OCI-LY7 (cell line): ENCODE measurements around the gene MSL3B.

ENCODE experiments used
- BruUV-seq: library from RNA; stranded (reverse); fragments of 400-500 nt; replicated peaks from 2 replicates; lab custom pipeline; 2021; lab: Mats Ljungman, UMichigan
- CTCF ChIA-PET: fragments of 300-600 bp; sonication (Branson Sonifier 250); formaldehyde crosslinking; loops from one replicate; lab custom pipeline; 2022; ENCODE audit warnings: antibody characterized with exemption; ENCODE audit not compliant: unreplicated experiment; lab: Charles Lee
- POLR2A ChIA-PET: fragments of 300-600 bp; sonication (Branson Sonifier 250); formaldehyde crosslinking; loops from one replicate; lab custom pipeline; 2022; ENCODE audit warnings: antibody characterized with exemption; lab: Charles Lee
- DNase-seq: peaks from one replicate; pipeline ENCODE4 v3.0.0-alpha.2; 2015; ENCODE audit warnings: low spot score
- H2AFZ ChIP-seq: fragments of 200-600 bp; sonication (generic), shearing (Covaris generic); 2 replicates; pipeline ENCODE4 v1.6.1; 2014; ENCODE audit warnings: mild to moderate bottlenecking, antibody characterized with exemption, low read length, moderate library complexity
- H3K27ac ChIP-seq: fragments of 200-600 bp; sonication (generic); 2 replicates; pipeline ENCODE4 v1.5.1; 2014; ENCODE audit warnings: mixed run types, low read depth, mild to moderate bottlenecking, moderate library complexity, low read length, inconsistent platforms; ENCODE audit not compliant: poor library complexity, severe bottlenecking
- H3K36me3 ChIP-seq: fragments of 200-600 bp; sonication (generic); 2 replicates; pipeline ENCODE4 v1.6.1; 2014; ENCODE audit warnings: mild to moderate bottlenecking, antibody characterized with exemption, low read length, moderate library complexity, mixed read lengths; ENCODE audit not compliant: insufficient read depth
- H3K4me1 ChIP-seq: fragments of 200-600 bp; sonication (generic); 2 replicates; pipeline ENCODE4 v1.5.1; 2014; ENCODE audit warnings: mild to moderate bottlenecking, low read length; ENCODE audit not compliant: insufficient read depth, poor library complexity, severe bottlenecking
- H3K4me2 ChIP-seq: fragments of 200-600 bp; sonication (generic); 2 replicates; pipeline ENCODE4 v1.6.1; 2014; ENCODE audit warnings: mild to moderate bottlenecking, low read length
- H3K4me3 ChIP-seq: fragments of 200-600 bp; sonication (generic); 2 replicates; pipeline ENCODE4 v1.5.1; 2014; ENCODE audit warnings: mild to moderate bottlenecking, low read depth, low read length; ENCODE audit not compliant: poor library complexity, severe bottlenecking
- H3K79me2 ChIP-seq: fragments of 200-600 bp; sonication (generic); 2 replicates; pipeline ENCODE4 v1.6.1; 2016; ENCODE audit warnings: low read depth, mild to moderate bottlenecking, low read length, moderate library complexity, mixed read lengths; ENCODE audit not compliant: insufficient read depth
- H3K9me2 ChIP-seq: fragments of 200-600 bp; sonication (generic); 2 replicates; pipeline ENCODE4 v1.6.1; 2016; ENCODE audit warnings: mild to moderate bottlenecking, low read length, mixed read lengths; ENCODE audit not compliant: insufficient read depth
- H3K9me3 ChIP-seq: fragments of 200-600 bp; sonication (generic); 2 replicates; pipeline ENCODE4 v1.6.1; 2014; ENCODE audit warnings: mild to moderate bottlenecking, mixed run types, low read length, mixed read lengths
- H4K20me1 ChIP-seq: fragments of 200-600 bp; sonication (generic); 2 replicates; pipeline ENCODE4 v1.6.1; 2014; ENCODE audit warnings: mild to moderate bottlenecking, antibody characterized with exemption, low read length, moderate library complexity, mixed read lengths; ENCODE audit not compliant: insufficient read depth
- EZH2phosphoT487 ChIP-seq: fragments of 200-600 bp; sonication (generic); IDR thresholded peaks from 2 replicates; pipeline ENCODE4 v1.6.1; 2018; ENCODE audit warnings: low read depth, borderline replicate concordance, mild to moderate bottlenecking, mixed run types, antibody characterized with exemption, low read length, moderate library complexity, mixed read lengths
- intact Hi-C: fragments of 100-400 bp; cut with micrococcal nuclease; formaldehyde crosslinking; loops from one replicate; pipeline ENCODE4 v1.10.0; 2022; ENCODE audit not compliant: unreplicated experiment
- TF ChIP-seq, protein P1 (sequence below): fragments of 200-600 bp; sonication (generic); conservative IDR thresholded peaks from 2 replicates; pipeline ENCODE4 v1.5.1; 2014; ENCODE audit warnings: mild to moderate bottlenecking, antibody characterized with exemption, low read length, moderate library complexity, mixed read lengths

MSL3B gene

DNA sequence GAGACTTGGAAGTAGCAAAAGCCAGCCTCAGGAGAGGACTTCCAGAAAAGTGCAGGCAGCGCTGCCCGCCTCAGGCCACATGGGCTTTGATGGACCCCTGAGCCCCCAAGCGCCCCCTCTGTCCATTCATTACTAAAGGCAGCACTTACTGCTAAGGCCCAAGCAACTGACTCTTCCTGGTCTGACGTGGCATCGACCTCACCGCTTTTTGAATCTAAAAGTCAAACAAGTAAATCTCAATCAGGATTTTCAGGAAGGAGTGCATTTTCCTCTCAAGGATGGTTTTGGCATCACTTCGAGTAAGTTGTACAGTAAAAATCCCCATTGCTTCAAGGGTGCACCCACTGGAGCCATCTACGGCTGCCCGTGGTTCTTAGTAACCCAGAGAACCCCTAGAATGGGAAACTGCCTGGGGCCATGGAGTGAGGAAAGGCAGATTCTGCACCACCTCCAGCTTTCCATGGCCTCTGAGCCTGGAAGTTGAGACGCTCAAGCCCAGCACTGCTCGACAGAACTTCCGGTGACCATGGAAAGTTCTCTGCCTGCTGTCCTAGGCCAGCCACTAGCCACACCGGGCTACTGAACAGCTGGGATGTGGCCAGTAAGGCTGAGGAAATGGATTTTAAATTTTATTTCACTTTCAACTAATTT lies 20.8 kb downstream of the MSL3B start:
- no peak for TF ChIP-seq EZH2phosphoT487
- no peak overlapping the region for H3K4me2 ChIP-seq
- no peak overlapping the region for H2AFZ ChIP-seq
- ChIA-PET POLR2A (no interaction called here), CTCF (no interaction called here)
- no peaks in the 10 kb centered on the region for H3K9me2 ChIP-seq
- DNase-seq, result no peak
- no peak overlapping the region for H3K27ac ChIP-seq
- intact Hi-C loops, result no loop called here
- peaks cover 22% of the 10 kb centered on the region for H4K20me1 ChIP-seq
- no peaks in the 10 kb centered on the region for H3K9me3 ChIP-seq
- peaks cover 100% of the 10 kb centered on the region for H3K36me3 ChIP-seq
- H3K4me3 ChIP-seq, result no peak overlapping the region
- no TSS peak for BruUV-seq
- peaks cover 9% of the 10 kb centered on the region for H3K4me1 ChIP-seq
- H3K79me2 ChIP-seq, result peaks cover 52% of the 10 kb centered on the region

DNA sequence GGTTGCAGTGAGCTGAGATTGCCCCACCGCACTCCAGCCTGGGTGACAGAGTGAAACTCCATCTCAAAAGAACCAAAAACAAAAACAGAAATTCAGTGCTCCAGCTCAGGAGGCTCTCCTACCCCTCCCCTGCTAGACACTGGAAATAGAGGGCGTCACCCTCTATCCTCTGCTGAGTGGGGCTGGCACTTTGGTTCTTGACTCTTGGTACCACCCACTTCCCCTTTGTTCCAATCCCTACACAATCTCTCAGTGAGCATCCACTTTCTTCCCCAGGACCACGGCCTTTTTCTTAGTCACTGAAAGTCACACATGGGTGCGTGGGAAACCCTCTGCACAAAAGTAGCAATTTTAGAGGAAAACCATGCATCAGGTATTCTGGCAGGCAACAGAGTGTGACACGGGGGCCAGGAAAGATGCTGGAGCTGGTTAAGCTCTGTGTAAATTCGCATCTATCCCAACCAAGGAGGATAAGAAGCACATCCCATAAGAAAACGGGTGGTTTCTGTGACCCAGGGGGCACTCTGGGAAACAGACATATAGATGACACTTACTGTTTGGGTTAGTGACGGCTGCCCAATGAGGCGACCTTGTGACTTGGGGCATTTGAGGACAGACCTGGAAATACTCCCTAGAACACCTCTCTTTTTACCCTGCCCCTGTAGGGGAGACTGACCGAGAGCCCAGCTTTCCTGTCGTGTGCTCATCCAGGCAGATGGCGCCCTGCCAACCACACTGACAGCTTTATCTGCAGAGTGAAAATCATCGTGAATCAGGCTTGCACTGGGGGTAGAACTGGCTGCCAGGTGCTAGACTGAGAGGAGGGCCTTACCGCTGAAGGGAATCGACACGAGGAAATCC lies 21.6 kb downstream of the MSL3B start:
- peaks cover 100% of the 10 kb centered on the region for H3K36me3 ChIP-seq
- H3K9me3 ChIP-seq, result no peaks in the 10 kb centered on the region
- ChIA-PET POLR2A (interaction anchor here (0.8 kb wide), 1 partner anchor 15 kb away, joined by 3 read pairs; no protein-coding TSS in a partner anchor), CTCF (no interaction called here)
- H3K4me3 ChIP-seq, result no peak overlapping the region
- BruUV-seq, result no TSS peak
- H3K4me2 ChIP-seq, result no peak overlapping the region
- H3K79me2 ChIP-seq, result peaks cover 52% of the 10 kb centered on the region
- DNase-seq, result no peak
- no peak overlapping the region for H2AFZ ChIP-seq
- intact Hi-C loops, result no loop called here
- TF ChIP-seq, protein P1, sequence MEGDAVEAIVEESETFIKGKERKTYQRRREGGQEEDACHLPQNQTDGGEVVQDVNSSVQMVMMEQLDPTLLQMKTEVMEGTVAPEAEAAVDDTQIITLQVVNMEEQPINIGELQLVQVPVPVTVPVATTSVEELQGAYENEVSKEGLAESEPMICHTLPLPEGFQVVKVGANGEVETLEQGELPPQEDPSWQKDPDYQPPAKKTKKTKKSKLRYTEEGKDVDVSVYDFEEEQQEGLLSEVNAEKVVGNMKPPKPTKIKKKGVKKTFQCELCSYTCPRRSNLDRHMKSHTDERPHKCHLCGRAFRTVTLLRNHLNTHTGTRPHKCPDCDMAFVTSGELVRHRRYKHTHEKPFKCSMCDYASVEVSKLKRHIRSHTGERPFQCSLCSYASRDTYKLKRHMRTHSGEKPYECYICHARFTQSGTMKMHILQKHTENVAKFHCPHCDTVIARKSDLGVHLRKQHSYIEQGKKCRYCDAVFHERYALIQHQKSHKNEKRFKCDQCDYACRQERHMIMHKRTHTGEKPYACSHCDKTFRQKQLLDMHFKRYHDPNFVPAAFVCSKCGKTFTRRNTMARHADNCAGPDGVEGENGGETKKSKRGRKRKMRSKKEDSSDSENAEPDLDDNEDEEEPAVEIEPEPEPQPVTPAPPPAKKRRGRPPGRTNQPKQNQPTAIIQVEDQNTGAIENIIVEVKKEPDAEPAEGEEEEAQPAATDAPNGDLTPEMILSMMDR, result no peak
- no peak for TF ChIP-seq EZH2phosphoT487
- H4K20me1 ChIP-seq, result peaks cover 15% of the 10 kb centered on the region
- H3K27ac ChIP-seq, result no peak overlapping the region
- H3K9me2 ChIP-seq, result no peaks in the 10 kb centered on the region
- peaks cover 2% of the 10 kb centered on the region for H3K4me1 ChIP-seq

DNA sequence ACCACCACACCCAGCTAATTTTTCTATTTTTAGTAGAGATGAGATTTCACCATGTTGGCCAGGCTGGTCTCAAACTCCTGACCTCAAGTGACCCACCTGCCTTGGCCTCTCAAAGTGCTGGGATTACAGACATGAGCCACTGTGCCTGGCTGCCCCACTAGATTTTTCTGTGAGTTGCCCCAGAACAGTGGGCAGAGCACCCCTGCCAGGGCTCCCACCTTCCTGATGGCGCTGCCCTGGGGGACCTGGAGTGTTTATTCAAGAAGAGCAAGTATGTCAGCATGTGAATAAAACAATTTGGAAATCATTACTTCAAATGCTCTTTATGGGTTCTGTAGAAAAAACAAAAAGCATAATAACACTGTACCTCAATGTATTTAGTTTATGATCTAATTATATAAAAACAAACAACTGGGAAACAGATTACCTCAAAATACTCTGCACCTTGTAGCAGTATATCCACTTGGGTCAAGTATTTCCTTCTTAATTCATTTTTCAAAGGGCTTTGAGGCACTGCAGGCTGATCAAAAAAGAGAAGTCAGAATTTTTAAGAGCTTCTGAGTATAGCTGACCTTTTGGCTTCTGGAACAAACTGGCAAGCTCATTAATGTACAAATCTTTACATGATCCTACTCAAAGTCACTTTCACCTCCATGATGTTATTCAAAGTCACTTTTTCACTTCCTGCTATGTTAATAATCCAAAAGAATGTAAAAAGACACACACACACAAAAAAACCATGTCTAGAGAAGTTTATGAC lies 22.7 kb downstream of the MSL3B start:
- peaks cover 100% of the 10 kb centered on the region for H3K36me3 ChIP-seq
- no peak for DNase-seq
- H3K4me1 ChIP-seq, result no peaks in the 10 kb centered on the region
- peaks cover 9% of the 10 kb centered on the region for H4K20me1 ChIP-seq
- no TSS peak for BruUV-seq
- H3K4me3 ChIP-seq, result no peak overlapping the region
- ChIA-PET POLR2A (interaction anchor here (0.7 kb wide), 1 partner anchor 186 kb away, joined by 4 read pairs; no protein-coding TSS in a partner anchor), CTCF (no interaction called here)
- no peak overlapping the region for H3K27ac ChIP-seq
- peaks cover 52% of the 10 kb centered on the region for H3K79me2 ChIP-seq
- H3K4me2 ChIP-seq, result no peak overlapping the region
- H2AFZ ChIP-seq, result no peak overlapping the region
- H3K9me3 ChIP-seq, result no peaks in the 10 kb centered on the region
- intact Hi-C loops, result no loop called here
- H3K9me2 ChIP-seq, result no peaks in the 10 kb centered on the region
- TF ChIP-seq, protein P1, result no peak
- no peak for TF ChIP-seq EZH2phosphoT487
